Suppressor macrophage treated with lipopolysaccharide for 4 hours (primary cell): ENCODE measurements around the gene ARID1A.

Experiments
- DNase-seq: peaks from one replicate; pipeline ENCODE4 v3.0.0-alpha.2; 2020

ARID1A gene

DNA sequence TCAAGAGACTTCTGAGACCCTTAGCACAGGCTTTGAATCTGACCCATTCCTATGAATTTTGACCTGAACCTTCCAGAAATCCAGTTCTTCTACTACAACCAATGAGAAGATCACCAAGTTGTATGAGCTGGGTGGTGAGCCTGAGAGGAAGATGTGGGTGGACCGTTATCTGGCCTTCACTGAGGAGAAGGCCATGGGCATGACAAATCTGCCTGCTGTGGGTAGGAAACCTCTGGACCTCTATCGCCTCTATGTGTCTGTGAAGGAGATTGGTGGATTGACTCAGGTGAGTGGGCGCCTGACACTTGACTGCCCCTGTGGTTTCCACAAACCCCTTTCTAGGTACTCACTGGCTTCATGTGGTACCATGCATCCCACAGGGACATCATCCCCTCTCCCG is 71.9 kb downstream of the ARID1A start:
- DNase-seq: no peak

DNA sequence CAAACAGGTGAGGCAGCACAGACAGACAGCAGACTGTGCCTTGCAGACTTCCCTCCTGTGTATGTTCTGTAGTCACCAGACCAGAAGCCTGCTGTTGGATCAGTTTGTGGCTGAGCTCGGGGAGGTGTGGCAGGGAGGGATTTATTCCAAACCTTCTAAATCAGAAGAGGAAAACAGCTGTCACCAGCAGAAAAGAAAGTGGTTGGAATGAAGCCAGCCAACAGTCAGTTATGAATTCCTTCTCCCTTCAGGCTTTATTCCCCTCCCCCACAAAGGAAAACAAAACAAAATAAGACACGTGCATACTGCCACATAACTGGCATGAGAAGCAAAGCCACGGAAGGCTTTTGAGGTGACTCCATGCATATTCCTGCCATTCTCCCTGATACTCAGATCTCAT is 72.9 kb downstream of the ARID1A start:
- no peak for DNase-seq

DNA sequence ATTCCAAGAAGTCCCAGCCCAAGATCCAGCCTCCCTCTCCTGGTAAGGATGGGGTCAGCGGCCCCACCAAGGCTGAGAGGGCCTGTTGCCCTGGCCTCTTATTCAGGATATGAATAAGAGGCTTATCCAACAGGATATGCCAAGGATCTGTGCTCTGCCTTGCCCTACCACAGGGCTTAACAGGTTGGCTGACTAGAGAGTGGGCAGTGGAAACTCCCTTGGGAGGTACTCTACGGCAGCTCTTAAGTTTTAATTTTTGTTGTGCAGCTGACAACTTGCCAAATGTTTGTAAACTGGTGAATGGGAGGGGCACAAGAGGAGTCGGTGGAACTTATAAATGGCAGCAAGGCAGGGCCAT is 75.4 kb downstream of the ARID1A start:
- no peak for DNase-seq

DNA sequence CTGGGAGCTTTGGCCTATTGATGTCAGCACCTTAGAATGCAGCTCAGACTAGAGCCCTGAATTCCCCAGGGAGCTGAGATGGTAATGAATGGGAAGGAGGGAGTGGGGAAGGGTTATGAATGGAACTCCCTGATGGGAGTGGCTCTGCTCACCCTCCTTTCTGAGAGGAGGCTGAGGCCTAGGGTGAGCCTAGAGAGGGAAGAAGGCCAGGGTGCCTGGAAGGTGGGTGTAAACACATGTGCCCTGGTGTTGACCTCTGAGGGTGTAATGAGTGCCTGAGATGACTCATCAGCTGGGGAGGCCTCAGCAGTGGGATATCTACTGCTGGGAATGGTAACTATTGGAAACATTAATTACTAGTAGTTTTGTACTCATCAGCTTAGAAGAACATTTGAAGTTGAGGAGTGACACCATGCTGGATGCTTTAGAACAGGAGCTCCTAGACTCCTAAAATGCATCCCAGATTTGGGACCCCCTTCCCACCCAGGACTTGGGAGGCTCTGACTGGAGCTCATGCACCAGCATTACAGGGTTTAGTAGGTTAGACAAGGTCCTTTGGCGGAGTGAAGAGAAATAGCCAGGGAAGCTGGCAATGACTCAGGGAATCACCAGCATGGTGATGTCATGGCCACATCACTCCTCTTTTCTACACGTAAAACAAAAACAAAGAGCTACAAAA is 76.0 kb downstream of the ARID1A start:
- peak; percentile 47 for DNase-seq

DNA sequence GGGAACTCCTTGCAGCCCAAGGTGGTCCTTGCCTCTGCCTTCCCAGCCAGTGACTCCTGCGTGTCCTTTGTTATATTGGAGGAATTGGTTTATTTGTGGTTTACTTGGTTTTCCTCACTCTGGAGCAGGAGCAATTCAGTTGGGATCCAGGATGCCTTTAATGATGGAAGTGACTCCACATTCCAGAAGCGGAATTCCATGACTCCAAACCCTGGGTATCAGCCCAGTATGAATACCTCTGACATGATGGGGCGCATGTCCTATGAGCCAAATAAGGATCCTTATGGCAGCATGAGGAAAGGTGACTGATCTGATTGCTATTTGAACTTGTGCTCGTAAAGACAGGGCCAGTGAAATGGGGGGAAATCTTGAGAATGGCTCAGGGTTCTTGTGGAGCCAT is 76.9 kb downstream of the ARID1A start:
- DNase-seq: no peak

DNA sequence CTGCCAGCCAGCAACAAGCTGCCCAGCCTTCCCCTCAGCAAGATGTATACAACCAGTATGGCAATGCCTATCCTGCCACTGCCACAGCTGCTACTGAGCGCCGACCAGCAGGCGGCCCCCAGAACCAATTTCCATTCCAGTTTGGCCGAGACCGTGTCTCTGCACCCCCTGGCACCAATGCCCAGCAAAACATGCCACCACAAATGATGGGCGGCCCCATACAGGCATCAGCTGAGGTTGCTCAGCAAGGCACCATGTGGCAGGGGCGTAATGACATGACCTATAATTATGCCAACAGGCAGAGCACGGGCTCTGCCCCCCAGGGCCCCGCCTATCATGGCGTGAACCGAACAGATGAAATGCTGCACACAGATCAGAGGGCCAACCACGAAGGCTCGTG is 78.6 kb downstream of the ARID1A start:
- DNase-seq: no peak

DNA sequence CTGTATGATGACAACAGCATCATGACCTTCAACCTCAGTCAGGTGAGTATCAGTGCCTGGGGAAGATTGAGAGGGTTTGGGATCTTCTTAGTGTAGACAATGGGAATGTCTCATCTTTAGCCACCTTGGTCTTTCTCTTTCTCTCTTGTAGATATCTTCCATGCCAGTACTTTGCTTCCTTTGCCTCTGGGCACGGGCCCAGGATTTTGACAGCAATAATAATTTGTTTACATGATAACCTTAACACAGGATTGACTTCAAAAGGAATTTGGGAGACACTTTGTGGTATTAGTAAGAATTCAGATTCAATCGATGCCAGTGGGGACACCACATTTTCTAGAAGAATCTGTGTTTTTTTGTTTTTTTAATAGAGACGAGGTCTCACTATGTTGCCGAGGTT is 79.9 kb downstream of the ARID1A start:
- DNase-seq: no peak

DNA sequence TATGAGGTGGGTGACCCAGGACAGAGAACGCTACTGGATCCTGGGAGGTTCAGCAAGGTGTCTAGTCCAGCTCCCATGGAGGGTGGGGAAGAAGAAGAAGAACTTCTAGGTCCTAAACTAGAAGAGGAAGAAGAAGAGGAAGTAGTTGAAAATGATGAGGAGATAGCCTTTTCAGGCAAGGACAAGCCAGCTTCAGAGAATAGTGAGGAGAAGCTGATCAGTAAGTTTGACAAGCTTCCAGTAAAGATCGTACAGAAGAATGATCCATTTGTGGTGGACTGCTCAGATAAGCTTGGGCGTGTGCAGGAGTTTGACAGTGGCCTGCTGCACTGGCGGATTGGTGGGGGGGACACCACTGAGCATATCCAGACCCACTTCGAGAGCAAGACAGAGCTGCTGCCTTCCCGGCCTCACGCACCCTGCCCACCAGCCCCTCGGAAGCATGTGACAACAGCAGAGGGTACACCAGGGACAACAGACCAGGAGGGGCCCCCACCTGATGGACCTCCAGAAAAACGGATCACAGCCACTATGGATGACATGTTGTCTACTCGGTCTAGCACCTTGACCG is 83.4 kb downstream of the ARID1A start:
- DNase-seq: no peak

DNA sequence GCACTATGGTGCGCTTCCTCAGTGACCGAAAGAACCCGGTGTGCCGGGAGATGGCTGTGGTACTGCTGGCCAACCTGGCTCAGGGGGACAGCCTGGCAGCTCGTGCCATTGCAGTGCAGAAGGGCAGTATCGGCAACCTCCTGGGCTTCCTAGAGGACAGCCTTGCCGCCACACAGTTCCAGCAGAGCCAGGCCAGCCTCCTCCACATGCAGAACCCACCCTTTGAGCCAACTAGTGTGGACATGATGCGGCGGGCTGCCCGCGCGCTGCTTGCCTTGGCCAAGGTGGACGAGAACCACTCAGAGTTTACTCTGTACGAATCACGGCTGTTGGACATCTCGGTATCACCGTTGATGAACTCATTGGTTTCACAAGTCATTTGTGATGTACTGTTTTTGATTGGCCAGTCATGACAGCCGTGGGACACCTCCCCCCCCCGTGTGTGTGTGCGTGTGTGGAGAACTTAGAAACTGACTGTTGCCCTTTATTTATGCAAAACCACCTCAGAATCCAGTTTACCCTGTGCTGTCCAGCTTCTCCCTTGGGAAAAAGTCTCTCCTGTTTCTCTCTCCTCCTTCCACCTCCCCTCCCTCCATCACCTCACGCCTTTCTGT is 84.6 kb downstream of the ARID1A start:
- no peak for DNase-seq

DNA sequence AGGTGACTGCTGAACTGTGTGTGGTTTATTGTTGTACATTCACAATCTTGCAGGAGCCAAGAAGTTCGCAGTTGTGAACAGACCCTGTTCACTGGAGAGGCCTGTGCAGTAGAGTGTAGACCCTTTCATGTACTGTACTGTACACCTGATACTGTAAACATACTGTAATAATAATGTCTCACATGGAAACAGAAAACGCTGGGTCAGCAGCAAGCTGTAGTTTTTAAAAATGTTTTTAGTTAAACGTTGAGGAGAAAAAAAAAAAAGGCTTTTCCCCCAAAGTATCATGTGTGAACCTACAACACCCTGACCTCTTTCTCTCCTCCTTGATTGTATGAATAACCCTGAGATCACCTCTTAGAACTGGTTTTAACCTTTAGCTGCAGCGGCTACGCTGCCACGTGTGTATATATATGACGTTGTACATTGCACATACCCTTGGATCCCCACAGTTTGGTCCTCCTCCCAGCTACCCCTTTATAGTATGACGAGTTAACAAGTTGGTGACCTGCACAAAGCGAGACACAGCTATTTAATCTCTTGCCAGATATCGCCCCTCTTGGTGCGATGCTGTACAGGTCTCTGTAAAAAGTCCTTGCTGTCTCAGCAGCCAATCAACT is 85.5 kb downstream of the ARID1A start:
- DNase-seq: no peak

DNA sequence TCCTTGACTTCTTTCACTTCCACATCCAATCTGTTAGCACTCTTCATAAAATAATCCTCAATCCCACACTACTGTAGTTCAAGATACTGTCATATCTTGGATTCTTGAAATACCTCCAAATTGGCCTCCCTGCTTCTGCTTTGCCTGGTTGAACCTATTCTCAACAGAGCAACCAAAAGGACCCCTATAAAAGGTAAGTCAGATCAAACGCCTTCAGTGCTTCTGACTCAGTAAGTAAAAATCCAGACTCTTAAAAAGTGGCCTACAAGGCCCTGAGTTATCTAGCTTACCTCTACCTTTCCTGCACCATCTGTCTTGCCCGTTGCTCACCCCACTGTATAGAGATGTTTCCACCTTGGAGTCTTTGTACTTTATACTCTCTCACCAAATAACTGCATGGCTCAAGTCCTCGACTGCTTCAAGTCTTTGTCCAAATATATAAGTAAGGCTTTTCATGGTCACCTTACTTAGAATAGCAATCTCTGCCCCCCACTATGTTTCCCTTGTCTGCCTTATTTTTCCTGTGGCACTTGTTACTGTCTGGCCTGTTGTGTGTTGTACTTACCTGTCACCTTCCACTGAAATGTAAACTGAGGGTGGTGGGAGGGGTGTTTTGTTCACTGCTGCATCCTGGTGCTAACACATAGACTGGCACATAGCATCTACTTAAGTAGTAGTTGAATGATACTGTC is 86.9 kb downstream of the ARID1A start:
- DNase-seq: no peak

DNA sequence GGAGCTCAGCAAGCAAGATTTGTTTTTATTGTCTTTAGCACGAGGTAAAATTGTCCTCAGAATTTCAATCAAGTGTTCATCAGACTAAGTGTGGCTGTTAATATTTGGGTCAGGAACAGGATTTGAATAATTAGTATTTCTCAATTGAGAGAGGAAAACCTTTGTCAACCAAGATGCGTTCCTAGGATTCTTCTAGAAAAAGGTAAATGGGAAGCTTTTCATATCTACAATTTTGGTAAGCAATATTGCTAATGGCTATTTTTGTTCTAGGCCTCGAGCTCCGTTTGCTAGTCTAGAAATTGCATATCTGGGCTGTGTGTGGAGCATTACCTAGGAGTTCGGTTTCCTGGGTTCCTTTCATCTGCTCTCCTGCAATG is 87.8 kb downstream of the ARID1A start:
- DNase-seq: no peak

DNA sequence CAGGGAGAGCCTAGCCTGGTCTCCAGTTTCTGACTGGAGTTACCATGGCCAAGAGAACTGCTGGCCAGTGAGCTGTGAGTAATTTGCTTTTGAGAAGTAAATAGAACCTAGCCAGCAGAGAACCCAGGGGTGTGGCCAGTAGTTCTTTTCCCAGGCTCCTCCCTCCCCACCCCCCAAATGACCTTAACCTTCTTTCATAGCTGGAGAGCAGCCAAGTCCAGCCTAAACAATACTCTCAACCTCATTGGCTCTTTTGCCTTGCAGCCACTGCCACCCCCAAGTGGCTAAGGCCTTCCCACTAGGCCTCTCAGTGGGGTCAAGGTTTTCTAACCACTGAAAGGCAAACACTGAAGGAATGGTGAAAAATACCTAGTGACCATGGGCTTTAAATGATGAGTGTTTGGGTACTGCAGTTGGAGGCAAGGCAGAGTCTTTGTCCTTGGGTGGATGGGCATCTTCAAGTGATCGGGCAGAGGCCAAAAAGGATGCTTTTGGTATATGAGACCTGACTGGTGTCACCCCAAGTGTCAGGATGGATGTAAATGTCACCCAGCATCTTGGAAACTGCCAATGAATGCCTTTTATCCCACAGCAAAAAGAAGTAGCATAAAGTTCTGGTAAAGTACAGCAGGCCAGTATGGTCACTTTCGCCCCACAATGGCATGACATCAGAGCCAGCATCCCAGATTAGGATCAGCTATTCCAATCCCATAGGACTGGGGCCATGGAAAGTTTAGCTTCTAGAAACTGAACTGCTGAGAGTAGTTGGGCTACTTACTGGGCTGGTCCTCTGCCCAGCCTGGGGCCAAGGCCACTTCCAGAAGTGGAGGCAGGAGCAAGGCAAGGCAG is 88.4 kb downstream of the ARID1A start:
- DNase-seq: peak; percentile 35

DNA sequence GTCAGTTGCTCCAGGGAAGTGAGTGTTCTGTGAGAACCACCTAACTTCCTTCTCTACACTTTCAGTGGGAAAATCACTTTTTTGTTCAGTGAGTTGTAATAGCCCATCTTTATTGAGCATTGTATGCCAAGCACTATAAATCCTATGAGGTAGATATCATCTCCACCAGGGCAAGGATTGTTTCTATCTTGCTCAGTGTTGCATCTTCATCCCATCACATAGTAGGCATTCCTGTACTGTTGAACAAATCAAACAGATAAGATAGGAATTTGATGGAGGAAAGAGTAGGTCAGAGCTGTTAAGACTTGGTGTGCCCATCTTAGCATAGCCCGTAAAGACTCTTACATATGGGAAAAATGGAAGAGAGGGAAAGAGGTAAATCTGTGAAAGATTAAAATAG is 89.1 kb downstream of the ARID1A start:
- no peak for DNase-seq

DNA sequence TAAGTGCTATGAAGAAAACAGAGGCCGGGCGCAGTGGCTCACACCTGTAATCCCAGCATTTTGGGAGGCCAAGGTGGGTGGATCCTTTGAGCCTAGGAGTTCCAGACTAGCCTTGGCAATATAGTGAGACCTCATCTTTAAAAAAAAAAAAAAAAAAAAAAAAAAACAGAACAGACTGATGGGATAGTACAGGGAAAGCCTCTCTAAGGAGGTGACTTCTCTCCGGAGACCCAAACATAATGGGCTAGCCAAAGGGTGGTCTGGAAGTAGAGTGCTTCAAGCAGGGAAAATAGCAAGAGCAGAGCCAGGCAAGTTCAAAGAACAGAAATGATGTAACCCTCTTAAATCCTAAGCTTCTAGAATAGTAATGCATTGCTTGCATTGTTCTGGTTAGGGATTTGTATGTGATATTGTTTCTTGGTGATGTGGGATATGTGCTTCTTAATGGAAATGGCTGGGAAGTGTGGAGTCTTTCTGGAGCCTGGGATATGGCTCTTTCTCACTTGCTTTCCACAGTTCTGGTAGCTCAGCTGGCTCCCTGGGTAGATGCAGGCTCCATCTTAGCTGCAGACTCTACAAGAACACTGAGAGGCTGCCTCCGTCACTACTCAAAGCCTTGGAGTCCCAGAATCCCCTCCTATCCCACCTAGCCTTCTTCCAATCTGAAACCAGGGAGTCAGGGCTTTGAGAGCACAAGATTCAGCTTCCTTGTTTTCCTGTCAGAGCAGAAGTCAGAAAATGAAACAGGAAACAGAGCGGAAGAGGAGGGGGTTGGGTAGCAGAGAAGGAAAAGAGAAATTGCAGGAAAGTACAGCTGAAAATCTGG is 90.0 kb downstream of the ARID1A start:
- DNase-seq: peak; percentile 69

DNA sequence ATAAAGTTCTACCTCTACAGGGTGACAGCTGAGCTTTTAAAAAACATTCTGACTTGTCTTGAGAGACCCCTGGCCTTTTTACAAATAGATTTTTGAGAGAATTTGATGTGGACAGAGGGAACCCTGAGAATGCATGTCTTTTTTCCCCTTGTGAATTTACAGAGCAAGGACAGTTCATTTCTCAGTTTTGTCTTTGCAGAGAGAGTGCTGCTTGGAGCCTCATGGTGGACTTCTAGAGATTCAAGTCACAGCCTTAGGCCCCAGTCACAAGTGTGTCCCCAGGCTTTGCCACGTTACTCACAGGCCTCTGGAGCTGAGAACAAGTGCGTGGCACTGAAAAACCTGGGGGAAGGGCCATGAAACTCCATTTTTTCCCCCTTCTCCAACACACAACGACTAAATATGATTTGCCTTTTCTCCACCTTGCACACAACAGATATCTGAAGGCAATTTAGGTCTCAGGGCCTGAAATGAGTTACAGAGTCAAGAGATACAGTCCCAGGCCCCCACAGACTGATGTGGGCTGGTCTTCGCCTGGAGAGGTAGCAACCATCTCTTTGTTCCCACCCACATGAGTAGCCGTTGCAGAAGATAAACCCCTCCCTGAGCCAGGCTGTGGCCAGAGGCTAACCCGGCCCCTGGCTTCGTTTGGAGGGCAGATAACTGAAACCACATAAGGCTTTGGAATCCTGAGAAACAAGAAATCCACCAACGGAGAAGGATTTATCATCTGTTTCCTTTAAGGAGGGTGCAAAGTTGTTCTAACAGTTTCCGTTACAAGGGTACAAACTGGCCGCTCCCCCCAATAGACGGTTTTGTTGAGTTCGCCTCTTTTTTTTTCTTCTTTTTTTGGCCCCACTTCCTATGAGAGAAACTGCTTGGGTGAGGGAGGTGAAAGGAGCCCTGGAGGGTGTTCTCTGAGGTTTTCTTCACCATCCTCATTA is 90.9 kb downstream of the ARID1A start:
- DNase-seq: peak; percentile 32

DNA sequence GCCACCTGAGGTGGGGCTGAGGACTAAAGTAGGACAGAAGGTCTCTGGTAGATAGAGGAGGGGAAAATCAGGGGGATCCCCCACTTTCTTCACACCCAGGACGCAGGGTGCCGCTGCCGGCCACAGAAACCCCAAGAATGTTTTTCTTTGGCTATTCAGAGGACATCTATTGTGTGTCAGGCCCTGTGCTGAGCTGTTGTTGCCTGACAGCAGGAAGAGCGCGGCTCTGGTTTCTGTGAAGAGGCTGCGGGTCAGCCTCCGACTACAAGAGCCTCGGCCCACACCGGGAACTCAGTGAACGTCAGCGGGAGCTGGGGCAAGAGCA is 91.5 kb downstream of the ARID1A start:
- peak; percentile 61 for DNase-seq

DNA sequence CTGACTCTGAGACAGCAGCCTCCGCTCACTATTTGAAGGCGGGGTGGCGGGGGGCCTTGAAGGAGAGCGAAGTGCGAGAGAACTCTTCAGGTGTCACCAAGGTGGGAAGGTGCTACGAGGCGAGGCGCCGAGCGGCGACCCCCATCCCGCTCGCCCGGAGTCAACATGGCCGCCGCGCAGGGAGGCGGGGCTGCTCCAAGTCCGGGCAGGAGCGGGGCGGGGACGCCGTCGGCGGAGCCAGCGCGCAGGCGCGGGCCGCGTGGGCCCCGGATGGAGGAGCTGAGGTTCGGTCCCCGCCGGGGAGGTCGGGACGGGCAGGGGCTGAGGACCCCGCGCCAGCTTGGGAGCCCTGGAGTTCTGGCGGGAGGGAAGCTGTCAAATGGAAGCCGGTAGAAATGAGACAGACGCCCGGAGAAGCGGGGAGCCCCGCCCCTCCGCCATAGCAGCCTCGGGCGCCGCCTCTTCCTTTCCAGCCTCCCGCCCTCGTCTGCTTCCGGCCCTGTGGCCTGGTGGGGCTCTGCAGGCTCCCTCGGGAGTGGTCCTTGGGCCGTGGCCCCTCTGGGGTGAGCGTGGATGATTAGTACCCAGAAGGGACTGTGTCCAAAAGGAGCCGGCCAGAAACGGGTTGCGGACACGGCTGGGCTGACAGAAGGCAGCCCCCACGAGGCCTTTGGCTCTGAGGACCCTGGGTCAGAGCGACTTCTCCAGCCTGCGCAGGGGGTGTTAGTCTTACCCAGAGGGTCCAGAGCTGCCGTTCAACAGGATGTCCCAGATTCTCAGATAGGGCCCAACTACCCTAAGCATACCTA is 92.1 kb downstream of the ARID1A start, which contains the start of gene PIGV:
PIGV (plus strand) TSS at position 245 of the 809 bp plus-strand sequence. CDS start 2,866 bp downstream, outside the sequence.
- peak; percentile 93 for DNase-seq

DNA sequence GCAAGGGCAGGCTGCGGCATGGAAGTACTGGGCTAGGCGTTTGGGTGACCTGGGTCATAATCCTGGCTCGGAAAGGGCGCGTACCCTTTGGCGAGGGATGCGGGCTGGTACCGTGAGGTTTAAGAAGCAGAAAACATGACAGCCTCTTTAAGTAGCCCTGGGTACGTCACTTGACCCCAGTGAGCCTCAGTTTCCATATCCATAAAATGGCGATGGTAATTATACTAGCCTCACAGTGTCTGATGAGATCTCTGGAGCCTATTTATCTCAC is 92.6 kb downstream of the ARID1A start:
- peak; percentile 21 for DNase-seq
